ENCODE data around the gene COL23A1.

COL23A1 gene

GRCh38 chr5:178416919-178417318, 173.3 kb downstream of the COL23A1 start:
- DNase-seq: no peak

GRCh38 chr5:178416206-178416882, 173.8 kb downstream of the COL23A1 start:
- no peak for DNase-seq

GRCh38 chr5:178415353-178415752, 174.8 kb downstream of the COL23A1 start:
- no peak for DNase-seq

- no peak for DNase-seq
These were observed 176.2 kb downstream of the COL23A1 start for GRCh38 chr5:178413988-178414387.

GRCh38 chr5:178411083-178411482, 179.1 kb downstream of the COL23A1 start:
- DNase-seq: peak; percentile 18

- no peak for DNase-seq
These were observed 182.5 kb downstream of the COL23A1 start for GRCh38 chr5:178407646-178408045.

GRCh38 chr5:178404987-178405386, 185.2 kb downstream of the COL23A1 start:
- DNase-seq: peak; percentile 85

- DNase-seq: no peak
These were observed 186.1 kb downstream of the COL23A1 start for GRCh38 chr5:178403956-178404600.

- DNase-seq: no peak
These were observed 186.8 kb downstream of the COL23A1 start for GRCh38 chr5:178403351-178403750.

- no peak for DNase-seq
These were observed 190.5 kb downstream of the COL23A1 start for GRCh38 chr5:178399701-178400095.

- DNase-seq: no peak
These were observed 191.1 kb downstream of the COL23A1 start for GRCh38 chr5:178398901-178399700.

GRCh38 chr5:178396796-178397720, 193.1 kb downstream of the COL23A1 start:
- DNase-seq: no peak

GRCh38 chr5:178394074-178394473, 196.1 kb downstream of the COL23A1 start:
- DNase-seq: no peak

- peak; percentile 92 for DNase-seq
These were observed 197.2 kb downstream of the COL23A1 start for GRCh38 chr5:178392931-178393394.

GRCh38 chr5:178392386-178392785, 197.8 kb downstream of the COL23A1 start:
- no peak for DNase-seq

GRCh38 chr5:178391480-178391879, 198.7 kb downstream of the COL23A1 start:
- DNase-seq: no peak

GRCh38 chr5:178389796-178390195, 200.4 kb downstream of the COL23A1 start:
- no peak for DNase-seq

- DNase-seq: no peak
These were observed 201.0 kb downstream of the COL23A1 start for GRCh38 chr5:178389026-178389729.

- DNase-seq: no peak
These were observed 201.7 kb downstream of the COL23A1 start for GRCh38 chr5:178388386-178389025.

- no peak for DNase-seq
These were observed 202.4 kb downstream of the COL23A1 start for GRCh38 chr5:178387856-178388190.

GRCh38 chr5:178387061-178387855, 202.9 kb downstream of the COL23A1 start:
- DNase-seq: no peak
